Chondrocyte (in vitro differentiated cells): ENCODE results near the gene ZBTB8A. TPM values are rescaled to one million over a fixed set of nuclear protein-coding genes. Genes with fewer than 3 reads are reported as not detected.
"Not testable (repeated sequence)": the region's sequence is repeated elsewhere in the genome, so short reads cannot be mapped to it uniquely, and the experiment has no call there.

Experiments used
- DNase-seq: peaks from one replicate; pipeline ENCODE4 v3.0.0; 2021; ENCODE audit warnings: mixed read lengths, low spot score
- H3K27ac Mint-ChIP-seq: one replicate; pipeline ENCODE4 v1.8.0; 2021; ENCODE audit warnings: mild to moderate bottlenecking, moderate library complexity, mixed read lengths; ENCODE audit not compliant: unreplicated experiment
- H3K27me3 Mint-ChIP-seq: 2 replicates; pipeline ENCODE4 v1.8.0; 2021; ENCODE audit warnings: low read depth, mixed read lengths
- H3K36me3 Mint-ChIP-seq: 2 replicates; pipeline ENCODE4 v1.8.0; 2021; ENCODE audit warnings: low read depth, mixed read lengths
- H3K4me1 Mint-ChIP-seq: 2 replicates; pipeline ENCODE4 v1.8.0; 2021; ENCODE audit warnings: low read depth, mild to moderate bottlenecking, mixed read lengths
- H3K4me3 Mint-ChIP-seq: one replicate; pipeline ENCODE4 v1.8.0; 2021; ENCODE audit warnings: mild to moderate bottlenecking, moderate library complexity, mixed read lengths; ENCODE audit not compliant: unreplicated experiment
- H3K9me3 Mint-ChIP-seq: 2 replicates; pipeline ENCODE4 v1.8.0; 2021; ENCODE audit warnings: low read depth, mixed read lengths
- CTCF ChIP-seq: fragments of 200-600 bp; sonication (generic); IDR thresholded peaks from 2 replicates; pipeline ENCODE4 v1.5.0; 2021; ENCODE audit warnings: antibody characterized with exemption, mild to moderate bottlenecking, moderate library complexity
- total RNA-seq: library from RNA; stranded (reverse); gene quantifications from 3 replicates; pipeline ENCODE4 v1.2.1, GENCODE V29; 2021

Gene ZBTB8A
- total RNA-seq, 1 donor from 2014 or later, result 12.7 TPM

DNA sequence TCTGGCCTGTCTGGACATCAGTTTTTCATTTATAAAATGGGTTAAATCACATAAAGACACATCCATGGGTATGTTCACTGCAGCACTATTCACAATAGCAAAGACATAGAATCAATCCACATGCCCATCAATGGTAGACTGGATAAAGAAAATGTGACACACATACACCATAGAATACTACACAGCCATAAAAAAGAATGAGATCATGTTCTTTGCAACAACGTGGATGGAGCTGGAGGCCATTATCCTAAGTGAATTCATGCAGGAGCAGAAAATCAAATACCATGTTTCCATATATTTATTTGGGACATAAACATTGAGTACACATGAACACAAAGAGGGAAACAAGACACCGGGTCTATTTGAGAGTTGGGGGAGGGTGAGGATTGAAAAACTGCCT lies 83.0 kb downstream of the ZBTB8A start:
- Mint-ChIP-seq H3K36me3 (peaks cover 6% of the 10 kb centered on the region), H3K27me3 (no peaks in the 10 kb centered on the region), H3K4me3 (no peak overlapping the region), H3K27ac (no peak overlapping the region), H3K9me3 (no peaks in the 10 kb centered on the region), H3K4me1 (no peaks in the 10 kb centered on the region)
- no peak for DNase-seq
- no peak for TF ChIP-seq CTCF

GRCh38 chr1:32622806-32623681 lies 83.8 kb downstream of the ZBTB8A start:
- Mint-ChIP-seq H3K4me1 (no peaks in the 10 kb centered on the region), H3K36me3 (peaks cover 6% of the 10 kb centered on the region)

GRCh38 chr1:32623775-32624174 lies 84.5 kb downstream of the ZBTB8A start:
- H3K27me3 Mint-ChIP-seq, result no peaks in the 10 kb centered on the region
- no peak for TF ChIP-seq CTCF
- H3K4me1 Mint-ChIP-seq, result no peaks in the 10 kb centered on the region
- DNase-seq, result no peak
- no peak overlapping the region for H3K27ac Mint-ChIP-seq
- no peak overlapping the region for H3K4me3 Mint-ChIP-seq
- H3K9me3 Mint-ChIP-seq, result no peaks in the 10 kb centered on the region
- H3K36me3 Mint-ChIP-seq, result peaks cover 6% of the 10 kb centered on the region

More at GRCh38 chr1:32622806-32623681, 83.8 kb downstream of the ZBTB8A start:
- Mint-ChIP-seq H3K4me3 (no peak overlapping the region), H3K9me3 (no peaks in the 10 kb centered on the region), H3K27ac (no peak overlapping the region), H3K27me3 (no peaks in the 10 kb centered on the region)
- TF ChIP-seq CTCF, result no peak
- no peak for DNase-seq

DNA sequence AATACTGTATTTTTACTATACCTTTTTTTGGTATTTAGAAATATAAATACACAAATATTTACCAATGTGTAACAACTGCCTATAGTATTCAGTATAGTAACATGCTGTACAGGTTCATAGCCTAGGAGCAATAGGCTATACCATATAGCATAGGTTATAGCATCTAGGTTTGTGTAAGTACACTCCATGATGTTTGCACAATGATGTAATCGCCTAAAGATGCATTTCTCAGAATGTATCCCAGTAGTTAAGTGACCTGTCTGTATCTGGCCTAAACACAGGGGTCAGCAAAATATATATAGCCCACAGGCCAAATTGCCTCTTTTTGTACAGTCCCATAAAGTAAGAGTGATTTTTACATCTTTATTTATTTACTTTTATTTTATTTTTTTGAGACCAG lies 86.9 kb downstream of the ZBTB8A start:
- no peak for TF ChIP-seq CTCF
- Mint-ChIP-seq H3K4me1 (no peaks in the 10 kb centered on the region), H3K9me3 (no peaks in the 10 kb centered on the region), H3K4me3 (no peak overlapping the region), H3K27me3 (no peaks in the 10 kb centered on the region), H3K36me3 (peaks cover 4% of the 10 kb centered on the region), H3K27ac (no peak overlapping the region)
- no peak for DNase-seq

DNA sequence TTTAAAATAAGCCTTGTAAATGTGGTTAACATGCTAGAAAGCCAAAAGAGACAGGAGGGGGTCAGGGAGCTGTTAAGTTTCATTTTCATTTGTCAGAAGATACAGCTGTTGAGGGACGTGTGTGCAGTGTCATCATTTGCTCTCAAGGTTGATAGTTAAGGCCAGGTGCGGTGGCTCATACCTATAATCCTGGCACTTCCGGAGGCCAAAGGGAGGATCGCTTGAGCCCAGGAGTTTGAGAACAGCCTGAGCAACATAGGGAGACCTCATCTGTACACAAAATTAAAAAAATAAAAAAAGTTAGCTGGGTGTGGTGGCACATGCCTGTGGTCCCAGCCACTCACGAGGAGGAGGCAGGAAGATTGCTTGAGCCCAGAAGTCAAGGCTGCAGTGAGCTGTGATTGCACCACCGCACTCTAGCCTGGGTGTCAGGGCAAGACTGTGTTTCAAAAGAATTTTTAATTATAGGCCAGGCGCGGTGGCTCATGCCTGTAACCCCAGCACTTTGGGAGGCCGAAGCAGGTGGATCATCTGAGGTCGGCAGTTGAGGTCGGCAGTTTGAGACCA lies 88.5 kb downstream of the ZBTB8A start:
- H3K4me1 Mint-ChIP-seq, result no peaks in the 10 kb centered on the region
- no peaks in the 10 kb centered on the region for H3K27me3 Mint-ChIP-seq
- no peak overlapping the region for H3K4me3 Mint-ChIP-seq
- no peak for TF ChIP-seq CTCF
- H3K27ac Mint-ChIP-seq, result no peak overlapping the region
- H3K9me3 Mint-ChIP-seq, result no peaks in the 10 kb centered on the region
- peaks cover 2% of the 10 kb centered on the region for H3K36me3 Mint-ChIP-seq
- DNase-seq, result peak; percentile 29

GRCh38 chr1:32630173-32630572 lies 90.9 kb downstream of the ZBTB8A start:
- H3K27ac Mint-ChIP-seq, H3K9me3 Mint-ChIP-seq: not testable (repeated sequence)

More at GRCh38 chr1:32630173-32630572, 90.9 kb downstream of the ZBTB8A start:
- DNase-seq, result peak; percentile 26
- H3K4me1 Mint-ChIP-seq, H3K27me3 Mint-ChIP-seq, H3K4me3 Mint-ChIP-seq, H3K36me3 Mint-ChIP-seq: not testable (repeated sequence)
